C4-2B (cell line): ENCODE data around the gene MSRB1.

Experiments used
- H3K27ac ChIP-seq: fragments of 450-650 bp; 2 replicates; pipeline ENCODE4 v1.5.1; 2017
- CTCF ChIP-seq: fragments of 450-650 bp; conservative IDR thresholded peaks from 2 replicates; pipeline ENCODE4 v1.5.1; 2017; ENCODE audit warnings: mild to moderate bottlenecking
- ZFX ChIP-seq: fragments of 450-650 bp; IDR thresholded peaks from 2 replicates; pipeline ENCODE4 v1.6.1; 2017

The MSRB1 gene

GRCh38 chr16:1950559-1950958 lies 7.6 kb upstream of the MSRB1 start:
- TF ChIP-seq CTCF (no peak), ZFX (no peak)
- H3K27ac ChIP-seq = no peak overlapping the region

- TF ChIP-seq ZFX (no peak), CTCF (no peak)
- H3K27ac ChIP-seq = no peak overlapping the region
Observed at GRCh38 chr16:1950047-1950446, 7.0 kb upstream of the MSRB1 start.

GRCh38 chr16:1949507-1949906 lies 6.5 kb upstream of the MSRB1 start:
- H3K27ac ChIP-seq = no peak overlapping the region
- TF ChIP-seq CTCF = no peak
- TF ChIP-seq ZFX = no peak

GRCh38 chr16:1947369-1947670 lies 4.3 kb upstream of the MSRB1 start:
- TF ChIP-seq CTCF (no peak), ZFX (no peak)
- H3K27ac ChIP-seq = no peak overlapping the region

- TF ChIP-seq CTCF = no peak
- no peak for TF ChIP-seq ZFX
- no peak overlapping the region for H3K27ac ChIP-seq
Observed at GRCh38 chr16:1946495-1947368, 3.7 kb upstream of the MSRB1 start.

- H3K27ac ChIP-seq = no peak overlapping the region
- TF ChIP-seq ZFX (no peak), CTCF (no peak)
Observed at GRCh38 chr16:1945559-1946391, 2.8 kb upstream of the MSRB1 start.

GRCh38 chr16:1944612-1945199 lies 1.7 kb upstream of the MSRB1 start:
- no peak overlapping the region for H3K27ac ChIP-seq
- TF ChIP-seq ZFX (no peak), CTCF (no peak)
